Fibroblast of villous mesenchyme (primary cell): ENCODE results near the gene TRIM22. TPM values are rescaled to one million over a fixed set of nuclear protein-coding genes. Genes with fewer than 3 reads are reported as not detected.
A peak's percentile ranks its signal among the peaks of the same experiment; 100 is the strongest.
"Not testable (repeated sequence)": the region's sequence is repeated elsewhere in the genome, so short reads cannot be mapped to it uniquely, and the experiment has no call there.

Experiments
- DNase-seq: peaks from one replicate; pipeline ENCODE4 v3.0.0-alpha.2; 2010; ENCODE audit warnings: low read depth
- H3K4me3 ChIP-seq: 2 replicates; pipeline ENCODE4 v1.5.1; 2011; ENCODE audit warnings: low read depth, mild to moderate bottlenecking, low read length
- CTCF ChIP-seq: IDR thresholded peaks from 2 replicates; pipeline ENCODE4 v1.5.1; 2012; ENCODE audit warnings: low read depth, mild to moderate bottlenecking, low read length; ENCODE audit not compliant: insufficient read depth
- total RNA-seq: library from RNA; depleted of rRNA; stranded (reverse); fragments of >200 nt; gene quantifications from 2 replicates; pipeline ENCODE4 v1.2.3, GENCODE V29; 2012

TRIM22 gene
- total RNA-seq, 1 donor = 104 TPM

- no peak overlapping the region for H3K4me3 ChIP-seq
- no peak for TF ChIP-seq CTCF
These were observed 26.1 kb upstream of the TRIM22 start for GRCh38 chr11:5663511-5663910.

GRCh38 chr11:5665051-5665570 lies 24.5 kb upstream of the TRIM22 start:
- no peak overlapping the region for H3K4me3 ChIP-seq
- no peak for TF ChIP-seq CTCF
- no peak for DNase-seq

More at GRCh38 chr11:5663511-5663910, 26.1 kb upstream of the TRIM22 start:
- DNase-seq = no peak

GRCh38 chr11:5665746-5666401 lies 23.7 kb upstream of the TRIM22 start:
- TF ChIP-seq CTCF = no peak
- peak; percentile 31 for DNase-seq
- H3K4me3 ChIP-seq = no peak overlapping the region

- no peak for TF ChIP-seq CTCF
- DNase-seq = peak; percentile 56
- no peak overlapping the region for H3K4me3 ChIP-seq
These were observed 23.2 kb upstream of the TRIM22 start for GRCh38 chr11:5666402-5666793.

GRCh38 chr11:5671831-5672230 lies 17.8 kb upstream of the TRIM22 start:
- H3K4me3 ChIP-seq = no peak overlapping the region
- no peak for TF ChIP-seq CTCF
- DNase-seq = no peak

GRCh38 chr11:5674391-5674790 lies 15.2 kb upstream of the TRIM22 start:
- H3K4me3 ChIP-seq = no peak overlapping the region
- no peak for TF ChIP-seq CTCF
- DNase-seq = no peak

- TF ChIP-seq CTCF = no peak
- DNase-seq = no peak
- no peak overlapping the region for H3K4me3 ChIP-seq
These were observed 9.8 kb upstream of the TRIM22 start for GRCh38 chr11:5679811-5680210.

GRCh38 chr11:5682890-5683441 lies 6.6 kb upstream of the TRIM22 start:
- H3K4me3 ChIP-seq, DNase-seq: not testable (repeated sequence)

- H3K4me3 ChIP-seq = peak overlapping the region; percentile 70
- DNase-seq = not testable (repeated sequence)
These were observed 6.0 kb upstream of the TRIM22 start for GRCh38 chr11:5683620-5684019.
